Vagina (tissue), 2 donors: ENCODE data around the gene FAM216B.

Source experiments
- CTCF ChIP-seq, 3 experiments: fragments of 450-650 bp in 2 of 3; fragments of 200-600 bp in 1 of 3; sonication (generic) in 1 of 3; IDR thresholded peaks; one replicate each; pipeline ENCODE4 v1.5.1; 2017 to 2019; ENCODE audit warnings: antibody characterized with exemption in 3 of 3, mild to moderate bottlenecking in 2 of 3, moderate library complexity in 2 of 3
- POLR2A ChIP-seq, 2 donors: fragments of 450-650 bp; IDR thresholded peaks; one replicate each; pipeline ENCODE4 v1.6.1; 2017; ENCODE audit warnings: antibody characterized with exemption in 2 of 2, mild to moderate bottlenecking in 2 of 2, moderate library complexity in 2 of 2

- TF ChIP-seq CTCF (IDR thresholded peaks at IDR 0.05) (no peak), POLR2A (IDR thresholded peaks at IDR 0.05) (no peak)
Measured at GRCh38 chr13:42794577-42795275, 13.3 kb downstream of the FAM216B start.
